Vagina (tissue), 2 donors: ENCODE results near the gene SORCS1.

Experiments
- POLR2A ChIP-seq, 2 donors: fragments of 450-650 bp; IDR thresholded peaks; one replicate each; pipeline ENCODE4 v1.6.1; 2017; ENCODE audit warnings: antibody characterized with exemption in 2 of 2, mild to moderate bottlenecking in 2 of 2, moderate library complexity in 2 of 2
- POLR2AphosphoS5 ChIP-seq, 2 donors: sonication (generic); formaldehyde crosslinking; IDR thresholded peaks; one replicate each; pipeline ENCODE4 v1.9.0; 2017; ENCODE audit warnings: antibody characterized with exemption in 2 of 2, mild to moderate bottlenecking in 2 of 2, low read depth in 1 of 2; ENCODE audit not compliant: insufficient read depth in 1 of 2
- TF ChIP-seq, protein P1 (sequence below), 3 experiments: fragments of 450-650 bp in 2 of 3; fragments of 200-600 bp in 1 of 3; sonication (generic) in 1 of 3; IDR thresholded peaks; one replicate each; pipeline ENCODE4 v1.5.1; 2017 to 2019; ENCODE audit warnings: antibody characterized with exemption in 3 of 3, mild to moderate bottlenecking in 2 of 3, moderate library complexity in 2 of 3

DNA sequence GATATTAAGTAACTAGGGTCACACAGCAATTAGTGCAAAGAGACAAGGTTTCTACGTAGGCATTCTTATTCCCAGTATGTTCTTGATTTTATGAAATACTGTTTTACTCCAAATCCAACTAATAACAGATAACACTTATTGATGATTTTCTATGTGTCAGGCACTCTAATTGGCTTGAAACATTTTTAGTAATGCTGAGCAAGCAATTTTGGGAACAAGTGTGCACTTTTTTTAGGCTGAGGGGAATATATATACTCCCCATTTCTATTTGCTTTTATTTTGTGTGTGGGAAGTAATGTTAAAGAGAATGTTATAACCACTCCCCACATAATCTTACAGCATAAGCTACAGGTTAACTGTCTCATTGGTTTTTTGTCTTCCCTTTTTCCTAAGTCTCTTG lies 4.2 kb upstream of the SORCS1 start:
- TF ChIP-seq POLR2A (IDR thresholded peaks at IDR 0.05) (no peak), POLR2AphosphoS5 (IDR thresholded peaks at IDR 0.05; ENCODE audit: insufficient read depth in 1 of 2, low read depth in 1 of 2) (no peak)
- TF ChIP-seq, protein P1, sequence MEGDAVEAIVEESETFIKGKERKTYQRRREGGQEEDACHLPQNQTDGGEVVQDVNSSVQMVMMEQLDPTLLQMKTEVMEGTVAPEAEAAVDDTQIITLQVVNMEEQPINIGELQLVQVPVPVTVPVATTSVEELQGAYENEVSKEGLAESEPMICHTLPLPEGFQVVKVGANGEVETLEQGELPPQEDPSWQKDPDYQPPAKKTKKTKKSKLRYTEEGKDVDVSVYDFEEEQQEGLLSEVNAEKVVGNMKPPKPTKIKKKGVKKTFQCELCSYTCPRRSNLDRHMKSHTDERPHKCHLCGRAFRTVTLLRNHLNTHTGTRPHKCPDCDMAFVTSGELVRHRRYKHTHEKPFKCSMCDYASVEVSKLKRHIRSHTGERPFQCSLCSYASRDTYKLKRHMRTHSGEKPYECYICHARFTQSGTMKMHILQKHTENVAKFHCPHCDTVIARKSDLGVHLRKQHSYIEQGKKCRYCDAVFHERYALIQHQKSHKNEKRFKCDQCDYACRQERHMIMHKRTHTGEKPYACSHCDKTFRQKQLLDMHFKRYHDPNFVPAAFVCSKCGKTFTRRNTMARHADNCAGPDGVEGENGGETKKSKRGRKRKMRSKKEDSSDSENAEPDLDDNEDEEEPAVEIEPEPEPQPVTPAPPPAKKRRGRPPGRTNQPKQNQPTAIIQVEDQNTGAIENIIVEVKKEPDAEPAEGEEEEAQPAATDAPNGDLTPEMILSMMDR (IDR thresholded peaks at IDR 0.05), result no peak
